CD4-positive, alpha-beta T cell treated with Interleukin-10 for 1 hour (primary cell): ENCODE measurements around the gene FAM227A.

Source experiments
- DNase-seq: peaks from one replicate; pipeline ENCODE4 v3.0.0-alpha.2; 2020

FAM227A gene

DNA sequence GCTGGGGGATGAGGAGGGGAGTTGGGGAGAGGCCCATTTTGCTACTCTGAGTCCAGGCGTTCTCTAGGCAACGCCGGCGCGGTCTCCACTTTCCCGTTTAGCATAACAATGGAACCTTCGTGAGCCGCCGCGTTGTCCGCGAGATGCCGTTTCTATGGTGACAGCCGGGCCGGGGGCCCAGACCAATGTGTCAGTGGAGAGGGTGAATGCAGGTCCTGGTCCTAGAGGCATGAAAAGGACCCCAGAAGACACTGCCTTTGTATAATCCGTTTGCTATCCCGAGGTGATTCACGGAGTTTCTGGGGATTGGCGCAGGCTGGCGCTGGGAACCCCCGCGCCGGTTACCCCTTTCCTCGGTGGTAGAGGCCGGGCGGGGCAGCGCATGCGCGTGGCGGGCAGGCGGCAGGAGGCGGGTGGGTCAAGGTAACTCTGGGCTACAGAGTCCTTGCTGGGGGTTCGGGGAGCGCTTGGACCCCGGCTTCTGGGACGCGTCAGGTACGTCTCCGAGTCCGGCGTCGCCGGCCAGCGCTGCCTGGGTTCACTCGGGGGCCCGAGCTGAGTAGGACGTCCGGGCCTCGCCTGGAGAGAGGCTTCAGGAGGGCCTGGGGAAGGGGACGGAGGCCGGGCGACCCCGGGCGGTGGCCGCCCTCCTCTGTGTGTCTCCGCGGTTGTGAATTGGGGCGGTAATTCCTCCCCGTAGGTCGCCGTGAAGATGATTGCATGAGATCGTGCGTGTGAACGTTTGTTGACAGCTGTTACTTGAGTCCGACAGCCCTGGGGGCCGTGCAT is at the start of gene FAM227A, which contains the start of gene CBY1:
Gene FAM227A, minus strand, starts transcription at position 137 of the 789 bp plus-strand sequence. CDS start 6,224 bp downstream, outside the sequence.
Gene CBY1, plus strand, starts transcription at position 383 of the 789 bp plus-strand sequence. CDS start 11,417 bp downstream, outside the sequence.
- DNase-seq: peak; percentile 88

DNA sequence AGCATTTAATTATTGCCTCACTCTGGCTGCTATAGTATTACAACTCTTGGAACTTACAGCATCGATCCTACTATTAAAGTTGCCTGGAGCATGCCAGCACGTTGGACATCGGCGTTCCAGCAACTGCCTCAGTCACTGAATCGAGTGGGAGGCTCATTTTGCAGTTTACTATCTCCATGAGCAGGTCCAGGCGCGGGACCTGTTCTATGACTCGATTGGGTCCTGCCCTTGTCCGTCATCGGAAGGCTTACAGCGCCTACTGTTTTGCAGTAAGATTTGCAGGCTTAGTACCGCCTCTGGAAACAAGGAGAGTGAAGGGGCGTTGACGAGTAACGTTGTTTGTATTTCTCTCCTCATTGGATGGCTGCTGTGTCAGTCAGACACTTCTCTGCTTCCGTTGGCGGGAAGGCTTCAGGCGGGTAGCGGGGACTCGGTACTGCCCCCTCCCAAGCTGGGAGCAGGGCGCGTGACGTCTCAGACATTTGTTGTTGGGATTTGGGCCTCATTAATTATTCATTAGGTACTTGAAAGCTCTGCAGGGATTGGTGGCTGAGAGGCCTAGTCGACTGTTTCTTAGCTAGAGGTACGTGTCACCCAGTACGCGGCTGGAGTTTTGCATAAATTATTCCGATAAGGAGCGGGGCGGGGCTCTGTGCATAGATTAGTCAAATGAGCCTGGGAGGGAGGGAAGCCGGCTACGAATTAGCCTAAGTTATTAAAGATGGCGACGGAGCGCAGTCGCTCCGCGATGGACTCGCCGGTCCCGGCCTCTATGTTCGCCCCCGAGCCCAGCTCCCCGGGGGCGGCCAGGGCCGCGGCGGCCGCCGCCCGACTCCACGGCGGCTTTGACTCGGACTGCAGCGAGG is 49.3 kb upstream of the FAM227A start, which contains the start of gene GTPBP1:
Gene GTPBP1, plus strand, starts transcription at position 710 of the 866 bp plus-strand sequence. Its CDS starts 12 bp downstream, at position 722.
- peak; percentile 100 for DNase-seq

DNA sequence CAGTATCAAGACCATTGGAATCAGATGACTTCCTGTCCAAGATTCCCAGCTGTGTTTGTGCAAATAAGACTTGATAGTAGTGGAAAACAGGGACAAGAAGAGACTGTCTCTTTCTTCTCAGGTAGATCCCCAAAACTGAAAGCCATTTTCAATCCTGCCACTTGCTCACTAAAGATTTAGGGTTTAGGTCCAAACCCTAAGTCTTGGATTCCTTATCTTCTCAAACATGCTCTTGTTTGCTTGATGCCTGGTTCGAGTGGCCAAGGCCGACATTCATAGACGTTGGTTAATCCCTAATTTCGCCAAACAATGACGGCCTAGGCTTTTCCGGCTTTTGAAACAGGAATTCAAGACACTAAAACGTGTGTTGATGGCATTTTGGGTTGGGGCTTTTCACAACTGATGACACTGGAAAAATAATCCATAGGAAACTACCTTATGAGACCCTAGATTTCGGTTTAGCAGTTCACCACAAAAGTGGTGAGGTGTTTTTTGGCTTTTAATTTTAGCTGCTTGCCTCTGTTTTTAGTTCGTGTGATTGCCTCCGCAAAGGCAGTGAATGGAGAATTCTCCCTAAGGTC is 48.6 kb upstream of the FAM227A start:
- no peak for DNase-seq

DNA sequence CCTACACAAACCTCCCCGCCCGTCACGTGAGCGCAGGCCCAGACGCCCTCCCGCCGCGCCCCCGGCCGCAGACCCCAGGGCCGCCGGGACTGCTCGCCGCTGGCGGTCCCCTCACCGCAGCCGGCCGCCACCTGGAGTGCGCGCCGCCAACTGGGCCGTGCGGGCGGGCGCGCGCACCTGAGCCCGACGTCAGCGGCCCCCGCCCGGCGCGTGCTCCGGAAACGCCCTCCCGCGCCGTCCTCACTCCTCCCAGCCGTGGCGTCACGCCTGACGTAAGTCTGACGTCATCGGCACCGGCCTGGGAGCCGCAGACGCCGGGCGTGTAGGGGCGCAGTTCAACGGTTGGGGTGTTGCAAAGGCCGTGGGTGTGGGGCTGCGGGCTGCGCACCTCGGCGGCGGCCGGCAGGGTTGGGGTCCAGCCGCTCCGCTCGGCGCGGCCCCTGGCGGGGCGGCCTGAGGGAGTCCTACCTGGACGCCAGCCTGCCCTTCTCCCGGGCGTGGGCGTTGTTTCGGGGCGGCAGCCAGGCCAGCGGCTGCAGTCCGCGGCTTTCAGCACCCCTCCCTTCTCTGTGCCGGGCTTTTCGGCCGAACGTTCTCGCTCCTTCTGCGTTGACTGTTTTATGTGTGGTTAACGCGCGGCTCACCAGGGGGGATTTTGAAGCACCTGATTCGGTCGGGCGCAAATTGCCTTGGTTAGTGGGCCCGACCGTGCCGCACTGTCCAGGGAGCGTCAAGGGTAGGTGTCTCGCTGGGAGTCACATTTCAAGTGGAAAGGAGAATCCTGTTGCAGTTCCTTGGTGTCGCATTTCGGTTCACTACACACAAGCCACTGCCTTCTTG is 44.8 kb upstream of the FAM227A start, which contains the start of gene JOSD1:
Gene JOSD1, minus strand, starts transcription at position 155 of the 840 bp plus-strand sequence. CDS start 956 bp downstream, outside the sequence.
- peak; percentile 98 for DNase-seq

DNA sequence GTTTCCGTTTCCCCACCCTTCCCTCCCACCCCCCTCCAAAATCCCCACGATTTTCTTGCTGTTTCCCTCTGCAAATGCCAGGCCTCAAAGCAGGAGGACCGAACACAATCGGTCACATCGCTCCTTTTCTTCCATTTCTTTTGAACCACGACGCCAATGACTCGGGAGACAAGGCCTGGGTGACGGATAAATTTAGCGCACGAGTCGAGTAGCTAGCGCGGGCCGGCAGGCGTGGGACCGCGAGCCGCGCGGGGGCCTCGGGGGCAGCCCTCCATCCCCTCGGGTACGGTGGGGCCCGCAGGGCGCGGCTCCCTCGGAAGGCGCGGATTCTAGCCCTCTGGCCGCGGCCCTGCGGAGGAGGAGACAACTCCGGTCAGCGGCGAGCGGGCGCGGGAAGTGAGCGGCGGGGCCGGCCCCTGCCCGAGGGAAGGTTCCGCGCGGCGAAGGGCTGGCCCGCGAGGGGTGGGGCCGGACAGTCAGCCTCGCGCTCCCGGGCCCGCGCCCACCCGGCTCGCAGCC is 44.1 kb upstream of the FAM227A start:
- DNase-seq: peak; percentile 47

DNA sequence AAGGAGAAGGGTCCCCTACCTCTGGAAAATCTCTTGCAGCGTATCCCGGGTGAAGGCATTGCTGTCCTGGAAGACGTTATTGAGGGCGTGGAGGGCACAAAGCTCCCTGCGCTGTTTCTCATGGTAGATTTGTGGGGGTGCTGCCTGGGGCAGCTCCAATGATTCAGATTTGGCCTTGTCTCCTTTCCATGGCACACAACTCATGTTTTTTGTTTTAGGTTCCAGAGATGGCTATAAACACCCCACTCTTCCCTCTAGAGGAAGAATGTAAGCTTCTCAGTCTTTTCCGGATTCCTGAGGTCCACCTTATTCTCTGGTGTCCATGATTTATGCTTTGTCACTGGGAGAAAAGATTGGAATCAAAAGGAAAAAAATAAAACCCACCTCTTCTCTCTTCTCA is 43.6 kb upstream of the FAM227A start:
- DNase-seq: no peak

DNA sequence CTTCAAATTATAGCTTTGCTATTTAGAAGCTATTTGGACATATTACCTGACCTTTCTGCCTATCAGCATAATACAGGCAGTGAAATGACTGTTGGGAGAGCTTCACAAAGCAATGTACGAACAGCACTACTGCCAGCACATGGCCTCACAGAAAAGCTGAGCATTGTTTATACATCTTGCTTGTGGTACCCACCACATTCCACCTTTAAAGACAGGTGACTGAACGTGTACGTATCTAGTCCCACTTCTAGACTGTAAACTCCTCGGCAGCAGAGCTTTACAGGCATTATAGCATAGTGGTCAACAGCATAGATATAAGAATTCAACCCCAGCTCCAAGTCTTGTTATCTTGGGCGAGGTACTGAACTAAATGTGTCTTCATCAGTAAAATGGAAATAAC is 43.0 kb upstream of the FAM227A start:
- DNase-seq: no peak

DNA sequence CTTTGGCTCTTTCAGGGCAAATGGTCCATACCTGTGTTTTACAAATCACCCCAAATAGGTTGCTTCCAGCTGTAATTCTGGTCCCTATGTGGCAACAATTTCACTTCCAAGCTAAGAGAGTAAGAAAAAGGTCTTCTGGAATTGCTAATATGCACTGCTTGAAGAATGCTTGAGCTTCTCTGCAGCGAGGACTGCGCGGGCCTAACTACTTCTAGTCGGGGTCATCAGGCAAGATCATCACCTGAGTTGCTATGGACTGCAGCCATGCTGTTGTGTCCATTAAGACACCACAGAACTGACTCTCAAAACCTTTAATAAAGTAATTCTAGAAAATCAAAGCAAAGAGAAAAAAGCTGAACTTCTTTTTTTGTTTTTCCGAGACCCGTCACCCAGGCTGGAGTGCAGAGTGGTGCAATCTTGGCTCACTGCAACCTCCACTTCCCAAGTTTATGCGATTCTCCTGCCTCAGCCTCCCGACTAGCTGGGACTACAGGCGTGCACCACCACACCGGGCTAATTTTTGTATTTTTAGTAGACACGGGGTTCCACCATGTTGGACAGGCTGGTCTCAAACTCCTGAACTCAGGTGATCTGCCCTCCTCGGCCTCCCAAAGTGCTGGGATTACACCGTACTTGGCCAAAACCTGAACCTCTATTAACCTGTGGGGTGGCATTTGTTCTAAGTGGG is 42.4 kb upstream of the FAM227A start:
- no peak for DNase-seq

DNA sequence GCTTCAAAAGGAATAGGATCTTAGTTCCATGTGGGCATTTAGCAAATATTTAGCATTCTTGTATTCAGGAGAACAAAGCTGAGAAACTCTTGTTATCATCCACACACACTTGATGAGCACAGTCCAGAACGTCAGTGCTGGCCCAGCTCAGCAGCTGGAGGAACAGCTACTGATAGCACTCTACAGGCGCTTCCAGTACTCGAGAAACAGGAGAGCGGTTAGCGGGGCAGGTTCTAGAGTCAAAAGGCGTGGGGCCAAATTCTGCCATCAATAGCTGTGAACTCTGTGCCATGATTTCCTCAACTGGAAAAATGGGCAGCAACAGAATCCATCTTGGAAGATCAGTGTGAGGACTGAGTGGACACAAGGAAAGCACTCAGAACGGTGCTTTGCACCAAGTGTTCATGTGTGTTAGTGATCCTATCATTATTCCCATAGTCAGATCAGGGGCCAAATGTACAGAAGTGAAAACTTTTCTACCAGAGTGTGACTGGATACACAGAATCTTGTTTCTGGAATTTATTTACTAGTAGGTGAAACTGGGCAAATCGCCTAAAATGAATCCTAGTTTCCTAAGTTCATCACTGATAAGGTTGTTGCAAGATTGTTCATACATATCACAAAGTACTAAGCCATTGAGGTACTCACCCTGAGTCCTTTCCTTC is 41.4 kb upstream of the FAM227A start:
- DNase-seq: no peak

DNA sequence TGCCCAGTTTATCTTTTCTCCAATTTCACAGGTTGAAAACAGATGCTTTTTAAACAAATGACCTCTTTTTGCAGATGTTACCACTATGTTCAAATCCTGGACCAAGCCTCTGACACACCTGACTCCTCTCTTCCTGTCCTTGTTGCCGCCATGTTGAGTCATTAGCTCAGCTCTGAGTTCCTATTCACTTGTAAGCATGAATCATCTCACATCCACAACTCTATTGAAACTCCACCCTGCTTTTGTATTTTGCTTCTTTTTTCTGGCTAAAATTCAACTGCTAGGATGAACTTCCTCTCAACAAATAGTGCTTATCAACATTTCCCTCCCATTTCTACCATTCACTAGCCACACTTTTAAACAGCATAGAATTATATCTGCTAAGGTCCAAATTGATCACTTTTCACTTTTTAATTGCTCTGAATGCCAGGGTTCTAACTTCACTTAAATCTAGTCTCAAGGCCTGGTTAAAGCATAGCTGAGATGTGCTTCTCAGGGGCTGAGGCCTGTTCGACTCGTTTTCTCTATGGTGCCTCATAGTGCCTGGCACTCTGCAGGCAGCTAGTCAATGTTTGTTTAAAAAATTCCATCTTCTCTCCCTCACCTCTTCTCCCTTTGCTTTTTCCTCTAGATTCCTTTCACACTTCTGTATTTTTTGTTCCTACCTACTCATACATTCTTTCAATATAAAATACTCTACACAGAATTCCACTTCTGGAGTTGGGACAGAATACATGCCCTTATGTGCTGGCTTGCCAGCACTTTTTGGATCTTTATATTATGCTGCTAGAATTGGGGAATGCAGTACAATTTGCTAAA is 40.6 kb upstream of the FAM227A start:
- peak; percentile 32 for DNase-seq

DNA sequence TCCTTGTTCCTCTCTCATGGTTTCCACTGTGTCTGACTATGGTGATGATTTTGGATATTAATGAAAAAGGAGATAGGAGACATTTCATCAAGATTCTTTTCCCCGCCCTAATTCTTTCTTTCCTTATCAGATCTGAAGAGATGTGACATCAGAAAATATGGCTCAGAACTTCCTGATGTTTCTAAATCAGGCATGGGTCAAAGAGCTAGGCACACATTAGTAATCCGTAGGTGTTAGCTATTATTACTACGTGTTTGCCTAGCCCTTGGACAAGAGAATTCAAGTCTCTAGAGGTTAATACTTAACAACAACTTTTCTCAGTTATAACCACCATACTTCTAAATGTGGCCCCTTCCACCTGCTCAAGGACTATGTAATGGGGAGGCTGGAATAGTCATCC is 38.7 kb upstream of the FAM227A start:
- no peak for DNase-seq

DNA sequence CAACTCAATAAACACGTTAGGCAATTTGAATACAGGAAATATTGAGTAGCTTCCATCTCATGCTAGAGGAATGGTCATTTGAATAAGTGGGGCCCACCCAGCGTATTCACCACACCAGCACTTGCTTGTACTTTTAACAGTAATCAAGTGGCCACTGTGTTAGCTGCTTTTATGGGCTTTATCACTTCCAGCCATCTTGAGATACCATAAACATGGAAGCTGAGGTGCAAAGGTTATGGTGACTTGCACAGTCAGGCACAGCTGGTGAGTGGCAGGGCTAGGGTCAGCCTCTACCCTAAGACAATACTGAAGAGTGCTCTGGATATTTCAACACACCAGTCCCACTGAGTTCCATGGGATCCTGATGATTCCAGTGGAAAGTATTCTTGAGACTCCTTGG is 37.9 kb upstream of the FAM227A start:
- no peak for DNase-seq

DNA sequence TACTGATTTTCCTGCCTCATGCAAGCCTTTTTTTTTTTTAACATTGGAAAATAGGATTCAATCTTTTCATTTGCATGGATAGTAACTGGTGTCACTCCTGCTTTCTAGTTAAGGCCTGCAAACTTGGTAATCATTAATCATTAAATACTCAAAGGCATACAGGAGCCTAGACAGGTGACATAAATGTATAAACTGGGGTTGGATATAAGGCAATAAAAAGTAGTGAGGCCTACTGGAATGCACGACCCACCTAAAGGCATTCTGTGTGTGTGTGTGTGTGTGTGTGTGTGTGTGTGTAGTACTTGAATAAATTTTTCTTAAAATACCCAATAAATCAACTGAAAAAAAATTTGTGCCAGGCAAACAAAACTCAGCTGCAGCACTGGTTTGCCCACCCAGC is 33.5 kb upstream of the FAM227A start:
- no peak for DNase-seq

DNA sequence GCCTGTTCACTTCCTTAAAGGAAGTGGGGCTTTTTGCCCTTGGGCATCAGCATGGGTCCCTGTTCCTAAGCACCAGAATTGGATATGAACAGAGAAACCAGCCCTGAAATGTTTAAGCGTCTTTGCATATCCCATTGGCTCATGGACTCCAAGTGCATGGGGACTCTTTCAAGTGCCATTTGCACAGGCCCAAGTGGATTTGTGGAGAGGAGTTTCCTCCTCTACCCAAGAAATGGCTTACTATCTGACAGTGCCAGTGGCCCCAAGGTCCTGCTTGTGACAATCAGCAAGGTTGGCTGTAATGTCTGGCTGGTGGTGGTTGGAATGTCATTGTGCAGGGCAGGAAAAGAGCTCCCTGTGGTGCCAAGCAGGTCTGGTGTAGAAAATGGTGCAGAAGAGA is 29.6 kb upstream of the FAM227A start:
- no peak for DNase-seq

DNA sequence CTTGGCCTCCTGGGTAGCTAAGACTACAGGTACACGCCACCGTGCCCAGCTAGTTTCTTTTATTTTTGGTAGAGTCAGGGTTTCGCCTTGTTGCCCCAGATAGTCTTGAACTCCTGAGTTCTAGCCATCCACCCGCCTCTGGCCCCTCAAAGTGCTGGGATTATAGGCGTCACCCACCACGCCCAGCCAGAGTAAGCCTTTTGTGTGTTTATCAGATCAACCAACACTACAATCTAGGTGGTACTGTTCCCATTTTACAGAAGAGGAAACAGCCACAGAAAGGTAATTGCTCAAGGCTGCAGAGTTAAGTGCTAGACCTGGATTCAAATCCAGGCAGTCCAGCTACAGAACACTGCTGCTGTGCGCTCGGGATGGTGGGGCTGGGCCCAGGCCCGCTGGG is 28.7 kb upstream of the FAM227A start:
- no peak for DNase-seq

DNA sequence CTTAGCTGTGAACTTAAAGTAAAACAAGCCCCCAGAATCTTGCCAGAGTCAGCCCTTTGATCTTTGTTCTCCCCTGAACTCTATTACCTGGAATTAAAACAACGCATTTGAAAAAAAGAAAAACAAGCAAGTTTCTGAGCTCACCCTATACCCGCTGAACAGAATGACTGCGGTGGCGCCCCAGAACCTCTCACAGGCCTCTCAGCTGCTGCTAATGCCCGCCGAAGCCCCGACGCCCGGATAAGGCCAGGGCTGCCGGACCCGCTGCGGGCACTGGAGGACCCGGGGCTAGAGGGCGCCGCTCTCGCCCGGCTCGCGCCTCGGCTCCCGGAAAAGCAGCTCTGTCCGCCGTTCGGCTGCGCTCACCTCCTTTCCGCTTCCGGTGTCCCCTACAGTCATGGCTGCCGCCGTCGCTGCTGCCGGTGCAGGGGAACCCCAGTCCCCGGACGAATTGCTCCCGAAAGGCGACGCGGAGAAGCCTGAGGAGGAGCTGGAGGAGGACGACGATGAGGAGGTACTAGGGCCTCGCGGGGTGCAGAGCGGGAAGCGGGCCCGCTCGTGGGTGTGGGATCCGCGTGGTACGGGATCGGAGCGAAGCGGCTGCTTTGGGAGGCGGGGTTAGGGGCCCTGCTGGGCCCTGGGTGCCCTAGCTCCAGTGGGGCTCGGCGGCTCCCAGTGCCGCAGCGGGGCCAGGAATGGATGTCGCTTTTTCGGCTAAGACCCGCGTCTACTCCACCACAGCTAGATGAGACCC is 25.6 kb upstream of the FAM227A start, which contains the start of gene TOMM22:
Gene TOMM22, plus strand, starts transcription at position 376 of the 754 bp plus-strand sequence. Its CDS starts 22 bp downstream, at position 398.
- peak; percentile 87 for DNase-seq

DNA sequence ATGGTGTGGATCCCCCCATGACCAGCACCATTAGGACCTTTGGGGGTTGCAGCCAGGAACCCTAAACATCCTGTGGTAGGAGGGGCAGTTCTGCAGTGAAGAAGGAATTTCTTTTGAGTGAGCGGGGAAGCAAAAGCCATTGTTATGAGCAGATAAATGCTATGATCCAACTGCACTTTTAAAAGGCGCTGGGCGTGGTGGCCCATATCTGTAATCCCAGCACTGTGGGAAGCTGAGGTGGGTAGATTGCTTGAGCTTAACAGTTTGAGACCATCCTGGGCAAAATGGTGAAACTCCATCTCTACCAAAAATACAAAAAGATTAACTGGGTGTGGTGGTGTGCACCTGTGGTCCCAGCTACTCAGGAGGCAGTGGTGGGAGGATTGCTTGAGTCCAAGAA is 19.6 kb upstream of the FAM227A start:
- DNase-seq: no peak

DNA sequence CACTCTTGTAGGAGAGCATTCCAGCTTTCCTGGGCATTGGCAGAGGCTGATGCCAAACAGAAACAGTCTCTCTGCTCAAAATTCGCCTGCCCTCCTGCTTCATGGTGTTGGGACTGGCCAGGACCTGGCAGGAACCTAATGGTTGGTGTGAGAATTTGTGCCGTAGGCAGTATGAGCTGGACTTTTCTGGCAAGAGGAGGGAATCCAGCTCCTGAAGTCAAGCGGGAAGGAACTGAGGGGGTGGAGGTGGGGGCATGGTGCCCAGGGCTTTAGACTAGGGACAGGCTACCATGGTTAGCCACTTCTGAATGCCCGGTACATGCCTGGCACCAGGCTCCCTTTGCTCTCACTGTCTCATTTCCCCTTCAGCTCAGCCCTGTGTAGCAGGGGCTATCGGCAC is 18.7 kb upstream of the FAM227A start:
- no peak for DNase-seq
